Osteocyte (in vitro differentiated cells): Measurements from ENCODE around the gene RIN3. TPM values are rescaled to one million over a fixed set of nuclear protein-coding genes. Genes with fewer than 3 reads are reported as not detected.

Experiments used
- DNase-seq: peaks from one replicate; pipeline ENCODE4 v3.0.0; 2021; ENCODE audit warnings: mixed read lengths; ENCODE audit not compliant: unreplicated experiment; ENCODE audit errors: extremely low spot score
- H3K27ac Mint-ChIP-seq: one replicate; pipeline ENCODE4 v1.8.0; 2021; ENCODE audit warnings: mild to moderate bottlenecking, mixed read lengths; ENCODE audit not compliant: unreplicated experiment
- H3K27me3 Mint-ChIP-seq: one replicate; pipeline ENCODE4 v1.8.0; 2021; ENCODE audit warnings: mixed read lengths; ENCODE audit not compliant: unreplicated experiment
- H3K36me3 Mint-ChIP-seq: one replicate; pipeline ENCODE4 v1.8.0; 2021; ENCODE audit warnings: mixed read lengths; ENCODE audit not compliant: unreplicated experiment
- H3K4me1 Mint-ChIP-seq: one replicate; pipeline ENCODE4 v1.8.0; 2021; ENCODE audit warnings: mixed read lengths; ENCODE audit not compliant: unreplicated experiment
- H3K4me3 Mint-ChIP-seq: one replicate; pipeline ENCODE4 v1.8.0; 2021; ENCODE audit warnings: mild to moderate bottlenecking, moderate library complexity, mixed read lengths; ENCODE audit not compliant: unreplicated experiment
- H3K9me3 Mint-ChIP-seq: one replicate; pipeline ENCODE4 v1.8.0; 2021; ENCODE audit warnings: mixed read lengths; ENCODE audit not compliant: unreplicated experiment
- total RNA-seq: library from RNA; stranded (reverse); gene quantifications from 2 replicates; pipeline ENCODE4 v1.2.1, GENCODE V29; 2021
- TF ChIP-seq, protein P1 (sequence below): fragments of 200-600 bp; sonication (generic); IDR thresholded peaks from 2 replicates; pipeline ENCODE4 v1.5.0; 2021; ENCODE audit warnings: antibody characterized with exemption, mild to moderate bottlenecking, moderate library complexity

RIN3 gene
- total RNA-seq, 1 donor from 2014 or later = 26.7 TPM

DNA sequence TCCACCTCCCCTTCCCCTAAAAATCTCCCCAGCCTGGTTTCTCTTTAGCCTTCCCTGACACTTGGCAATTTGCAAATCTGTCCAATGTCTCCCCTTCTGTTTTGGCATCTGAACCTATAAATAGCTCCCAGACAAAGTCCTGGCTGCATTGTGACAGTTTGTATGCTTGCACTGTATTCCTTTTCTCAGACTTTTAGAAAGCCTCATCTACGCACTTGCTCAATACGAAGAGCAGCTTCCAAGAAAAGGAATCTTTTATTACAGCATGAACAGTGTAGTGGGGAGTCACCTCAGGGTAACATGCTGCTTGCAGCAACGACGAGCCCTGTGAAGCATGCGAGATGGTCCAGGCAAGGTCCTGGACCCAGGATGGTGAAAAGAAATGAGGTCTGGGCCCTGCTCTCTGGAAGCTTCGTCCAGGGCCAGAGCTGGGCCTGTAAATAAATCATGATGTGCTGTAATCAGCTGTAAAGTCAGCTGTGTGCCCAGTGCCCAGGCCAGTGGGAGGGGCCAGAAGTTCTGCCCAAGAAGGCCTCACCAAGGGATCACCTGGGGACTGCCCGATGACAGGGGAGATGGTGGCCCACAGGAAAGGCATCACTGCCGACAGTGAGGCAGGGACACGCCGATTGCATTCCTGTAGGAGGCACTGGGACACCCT is 88.3 kb downstream of the RIN3 start:
- Mint-ChIP-seq H3K27me3 (no peaks in the 10 kb centered on the region), H3K4me1 (peaks cover 14% of the 10 kb centered on the region), H3K36me3 (peaks cover 16% of the 10 kb centered on the region), H3K27ac (no peak overlapping the region), H3K9me3 (peaks cover 6% of the 10 kb centered on the region), H3K4me3 (no peak overlapping the region)
- DNase-seq = no peak
- TF ChIP-seq, protein P1, sequence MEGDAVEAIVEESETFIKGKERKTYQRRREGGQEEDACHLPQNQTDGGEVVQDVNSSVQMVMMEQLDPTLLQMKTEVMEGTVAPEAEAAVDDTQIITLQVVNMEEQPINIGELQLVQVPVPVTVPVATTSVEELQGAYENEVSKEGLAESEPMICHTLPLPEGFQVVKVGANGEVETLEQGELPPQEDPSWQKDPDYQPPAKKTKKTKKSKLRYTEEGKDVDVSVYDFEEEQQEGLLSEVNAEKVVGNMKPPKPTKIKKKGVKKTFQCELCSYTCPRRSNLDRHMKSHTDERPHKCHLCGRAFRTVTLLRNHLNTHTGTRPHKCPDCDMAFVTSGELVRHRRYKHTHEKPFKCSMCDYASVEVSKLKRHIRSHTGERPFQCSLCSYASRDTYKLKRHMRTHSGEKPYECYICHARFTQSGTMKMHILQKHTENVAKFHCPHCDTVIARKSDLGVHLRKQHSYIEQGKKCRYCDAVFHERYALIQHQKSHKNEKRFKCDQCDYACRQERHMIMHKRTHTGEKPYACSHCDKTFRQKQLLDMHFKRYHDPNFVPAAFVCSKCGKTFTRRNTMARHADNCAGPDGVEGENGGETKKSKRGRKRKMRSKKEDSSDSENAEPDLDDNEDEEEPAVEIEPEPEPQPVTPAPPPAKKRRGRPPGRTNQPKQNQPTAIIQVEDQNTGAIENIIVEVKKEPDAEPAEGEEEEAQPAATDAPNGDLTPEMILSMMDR = no peak

- H3K27ac Mint-ChIP-seq = no peak overlapping the region
Measured at GRCh38 chr14:92603309-92604242, 90.0 kb downstream of the RIN3 start.

DNA sequence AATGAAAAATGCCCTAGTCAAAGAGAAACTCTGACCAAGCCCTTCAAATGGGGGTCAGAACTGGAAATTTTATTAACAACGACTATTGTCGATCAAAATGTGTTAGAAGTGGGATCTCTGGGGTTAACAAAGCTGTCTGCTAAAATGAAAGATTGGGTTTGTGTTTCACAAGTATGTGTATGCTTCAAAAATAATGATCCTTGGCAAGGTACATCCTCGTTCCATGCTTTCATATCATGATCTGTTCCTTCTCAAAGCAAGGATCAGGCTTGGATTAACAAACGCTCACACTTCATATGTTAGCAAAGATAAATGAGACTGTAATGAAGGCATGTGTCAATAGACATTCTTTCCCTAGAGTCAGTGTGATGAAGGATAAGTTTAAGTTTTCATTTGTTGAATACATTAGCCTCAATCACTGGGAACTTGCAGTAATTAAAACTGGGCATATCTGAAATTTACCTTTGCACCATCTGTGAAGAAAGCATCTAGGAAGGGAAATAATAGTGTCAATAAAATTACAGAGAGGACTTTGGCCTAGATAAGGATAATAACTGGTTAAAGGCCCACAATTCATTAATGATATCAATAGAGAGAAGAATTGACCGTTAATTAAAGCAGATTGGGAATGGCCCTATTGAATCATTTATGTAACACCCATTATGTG is 91.8 kb downstream of the RIN3 start:
- H3K4me1 Mint-ChIP-seq = peaks cover 10% of the 10 kb centered on the region
- H3K9me3 Mint-ChIP-seq = no peaks in the 10 kb centered on the region
- TF ChIP-seq, protein P1 = no peak
- no peak for DNase-seq
- no peak overlapping the region for H3K4me3 Mint-ChIP-seq
- H3K36me3 Mint-ChIP-seq = peaks cover 8% of the 10 kb centered on the region
- no peak overlapping the region for H3K27ac Mint-ChIP-seq
- no peaks in the 10 kb centered on the region for H3K27me3 Mint-ChIP-seq

More at GRCh38 chr14:92603309-92604242, 90.0 kb downstream of the RIN3 start:
- H3K9me3 Mint-ChIP-seq = no peaks in the 10 kb centered on the region
- peaks cover 14% of the 10 kb centered on the region for H3K4me1 Mint-ChIP-seq
- H3K36me3 Mint-ChIP-seq = peaks cover 9% of the 10 kb centered on the region
- no peak overlapping the region for H3K4me3 Mint-ChIP-seq
- H3K27me3 Mint-ChIP-seq = no peaks in the 10 kb centered on the region
- TF ChIP-seq, protein P1 = peak; percentile 47
- no peak for DNase-seq

GRCh38 chr14:92607251-92607650 is 93.7 kb downstream of the RIN3 start:
- Mint-ChIP-seq H3K9me3 (no peaks in the 10 kb centered on the region), H3K36me3 (peaks cover 11% of the 10 kb centered on the region), H3K27ac (no peak overlapping the region), H3K4me1 (peaks cover 9% of the 10 kb centered on the region), H3K27me3 (no peaks in the 10 kb centered on the region), H3K4me3 (no peak overlapping the region)
- TF ChIP-seq, protein P1 = no peak
- DNase-seq = no peak
